A549 (cell line): Measurements from ENCODE around the gene CHIC2. TPM values are rescaled to one million over a fixed set of nuclear protein-coding genes. Genes with fewer than 3 reads are reported as not detected.

Experiments used
- ATAC-seq, 2 experiments: fragments of 200-7000 bp in 1 of 2; fragments of >200 bp in 1 of 2; cut with Nextera tagmentation in 1 of 2; cut with Tn5 transposase in 1 of 2; 3 replicates each; pipeline versions ENCODE4 v1.8.0 to v1.9.1; 2018 to 2020; ENCODE audit warnings: mild to moderate bottlenecking in 1 of 2, moderate library complexity in 1 of 2
- CTCF ChIA-PET: fragments of 300-600 bp; sonication (Branson Sonifier 250); formaldehyde crosslinking; extraction: SDS; loops from one replicate; lab custom pipeline; 2021; ENCODE audit warnings: antibody characterized with exemption, inconsistent platforms; lab: Yijun Ruan, JAX
- POLR2A ChIA-PET: fragments of 350-600 bp; formaldehyde crosslinking; extraction: SDS; loops from one replicate; lab custom pipeline; 2021; ENCODE audit warnings: antibody characterized with exemption, inconsistent platforms; lab: Yijun Ruan, JAX
- DNase-seq, 2 experiments: peaks; one replicate each; pipeline versions ENCODE4 v3.0.0 to v3.0.0-alpha.2; 2011 to 2016; ENCODE audit warnings: low read depth in 1 of 2, low spot score in 1 of 2
- FAIRE-seq: peaks from 2 replicates; lab custom pipeline; 2011; peaks lifted over from hg19 to GRCh38; lab: Jason Lieb, UNC
- H3K27ac ChIP-seq, 2 experiments: fragments of >200 bp; sonication (Bioruptor Twin); formaldehyde crosslinking; 3 replicates each; pipeline ENCODE4 v1.5.1; 2016 to 2017
- H3K4me1 ChIP-seq: fragments of >200 bp; sonication (Bioruptor Twin); formaldehyde crosslinking; 3 replicates; pipeline ENCODE4 v1.6.1; 2016
- H3K4me2 ChIP-seq: fragments of >200 bp; sonication (Bioruptor Twin); formaldehyde crosslinking; 3 replicates; pipeline ENCODE4 v1.6.1; 2016
- H3K4me3 ChIP-seq: fragments of >200 bp; sonication (Bioruptor Twin); formaldehyde crosslinking; 3 replicates; pipeline ENCODE4 v1.5.1; 2016
- H3K9me3 ChIP-seq: fragments of >200 bp; sonication (Bioruptor Twin); formaldehyde crosslinking; 3 replicates; pipeline ENCODE4 v1.6.1; 2016
- BCL3 ChIP-seq: fragments of >200 bp; sonication (Bioruptor Twin); formaldehyde crosslinking; IDR thresholded peaks from 3 replicates; pipeline ENCODE4 v1.6.1; 2016
- EHMT2 ChIP-seq: fragments of 200-600 bp; sonication (generic); IDR thresholded peaks from 2 replicates; pipeline ENCODE4 v1.6.1; 2016; ENCODE audit warnings: antibody characterized with exemption, low read depth, mild to moderate bottlenecking, moderate library complexity
- ELK1 ChIP-seq: fragments of 150-350 bp; IDR thresholded peaks from 2 replicates; pipeline ENCODE4 v1.6.1; 2014; ENCODE audit warnings: low read depth, mild to moderate bottlenecking, low read length
- FOSL2 ChIP-seq, 2 experiments: fragments of 450-650 bp in 1 of 2; fragments of >200 bp in 1 of 2; sonication (Bioruptor Twin) in 1 of 2; formaldehyde crosslinking; IDR thresholded peaks; 2 replicates each; pipeline versions ENCODE4 v1.5.0 to v1.6.1; 2016 to 2020; ENCODE audit warnings: mild to moderate bottlenecking in 1 of 2, moderate library complexity in 1 of 2
- GATA3 ChIP-seq: IDR thresholded peaks from 2 replicates; pipeline ENCODE4 v1.6.1; 2012; ENCODE audit warnings: borderline replicate concordance
- HDAC2 ChIP-seq: fragments of 200-600 bp; sonication (generic); IDR thresholded peaks from 2 replicates; pipeline ENCODE4 v1.6.1; 2016
- HES2 ChIP-seq: fragments of >200 bp; sonication (Bioruptor Twin); formaldehyde crosslinking; IDR thresholded peaks from 2 replicates; pipeline ENCODE4 v1.6.1; 2016
- HOXB13 ChIP-seq: fragments of 250-450 bp; sonication (Bioruptor Pico); IDR thresholded peaks from 2 replicates; pipeline ENCODE4 v1.5.0; 2020; ENCODE audit warnings: low read depth, mild to moderate bottlenecking, moderate library complexity
- HOXB5 ChIP-seq: fragments of 250-450 bp; sonication (Bioruptor Pico); IDR thresholded peaks from 2 replicates; pipeline ENCODE4 v1.5.0; 2020; ENCODE audit warnings: mild to moderate bottlenecking, moderate library complexity
- JUN ChIP-seq, 2 experiments: fragments of >200 bp; sonication (Bioruptor Twin); formaldehyde crosslinking; IDR thresholded peaks; 2 replicates in 1 of 2; 3 replicates in 1 of 2; pipeline ENCODE4 v1.6.1; 2016 to 2017
- JUNB ChIP-seq: fragments of >200 bp; sonication (Bioruptor Twin); formaldehyde crosslinking; IDR thresholded peaks from 2 replicates; pipeline ENCODE4 v1.6.1; 2016
- KDM5A ChIP-seq: fragments of 200-600 bp; sonication (generic); IDR thresholded peaks from 2 replicates; pipeline ENCODE4 v1.6.1; 2016; ENCODE audit warnings: antibody characterized with exemption, mild to moderate bottlenecking
- MAFK ChIP-seq: fragments of 450-650 bp; IDR thresholded peaks from 2 replicates; pipeline ENCODE4 v1.6.1; 2014; ENCODE audit not compliant: partially characterized antibody
- MAX ChIP-seq: IDR thresholded peaks from 2 replicates; pipeline ENCODE4 v1.6.1; 2012
- MAZ ChIP-seq: fragments of 150-350 bp; IDR thresholded peaks from 2 replicates; pipeline ENCODE4 v1.6.1; 2014; ENCODE audit warnings: antibody characterized with exemption, low read depth, low read length, borderline replicate concordance
- NFE2L2 ChIP-seq: fragments of 150-350 bp; conservative IDR thresholded peaks from 2 replicates; pipeline ENCODE4 v1.6.1; 2014; ENCODE audit warnings: low read length
- NPAS2 ChIP-seq: fragments of 250-450 bp; sonication (Bioruptor Pico); IDR thresholded peaks from 2 replicates; pipeline ENCODE4 v1.8.0; 2022; ENCODE audit warnings: mild to moderate bottlenecking, moderate library complexity, borderline replicate concordance
- PBX3 ChIP-seq: IDR thresholded peaks from 2 replicates; pipeline ENCODE4 v1.6.1; 2012
- RCOR1 ChIP-seq: fragments of 150-350 bp; IDR thresholded peaks from 2 replicates; pipeline ENCODE4 v1.6.1; 2014; ENCODE audit warnings: antibody characterized with exemption, low read length, low read depth
- RNF2 ChIP-seq: fragments of 200-600 bp; sonication (generic); IDR thresholded peaks from 2 replicates; pipeline ENCODE4 v1.6.1; 2016; ENCODE audit warnings: low read depth, mild to moderate bottlenecking, antibody characterized with exemption, moderate library complexity, borderline replicate concordance
- SMC3 ChIP-seq: fragments of >200 bp; sonication (Bioruptor Twin); formaldehyde crosslinking; IDR thresholded peaks from 3 replicates; pipeline ENCODE4 v1.6.1; 2018; ENCODE audit warnings: inconsistent platforms
- TP53 ChIP-seq: fragments of 250-450 bp; sonication (Bioruptor Pico); IDR thresholded peaks from 2 replicates; pipeline ENCODE4 v1.5.0; 2021; ENCODE audit warnings: mild to moderate bottlenecking, moderate library complexity
- USF2 ChIP-seq: fragments of 450-650 bp; IDR thresholded peaks from 2 replicates; pipeline ENCODE4 v1.6.1; 2014; ENCODE audit warnings: antibody characterized with exemption
- ZC3H11A ChIP-seq: fragments of 450-650 bp; IDR thresholded peaks from 2 replicates; pipeline ENCODE4 v1.6.1; 2014; ENCODE audit warnings: antibody characterized with exemption, mild to moderate bottlenecking
- ZNF302 ChIP-seq: fragments of 250-450 bp; sonication (Bioruptor Pico); IDR thresholded peaks from 2 replicates; pipeline ENCODE4 v1.9.0; 2021; ENCODE audit warnings: inconsistent platforms, mild to moderate bottlenecking, moderate library complexity
- ZSCAN20 ChIP-seq: fragments of 250-450 bp; sonication (Bioruptor Pico); IDR thresholded peaks from 2 replicates; pipeline ENCODE4 v1.8.0; 2022; ENCODE audit warnings: mild to moderate bottlenecking, moderate library complexity
- WGBS: methylation state at CpG from one replicate; pipeline ENCODE4 v1.1.6; 2017; ENCODE audit errors: missing lambda C conversion rate; 5-methylcytosine and 5-hydroxymethylcytosine counted together
- polyA plus RNA-seq, 4 experiments: library from polyadenylated mRNA; depleted of rRNA in 3 of 4; stranded (reverse); fragments of >200 nt; fragmentation: RNase III in 1 of 4; extraction: RNeasy Plus Mini Kit Qiagen cat#74134 plus additional on column Dnase treatment in 1 of 4; gene quantifications; 2 replicates in 3 of 4; 3 replicates in 1 of 4; pipeline ENCODE4 v1.2.3, GENCODE V29; 2011 to 2017

Gene CHIC2
- polyA plus RNA-seq, 2 of the 4 experiments (the other 2 are of a cell fraction), result 5.9 to 10.1 TPM

- DNase-seq (no peak), ATAC-seq (no peak), FAIRE-seq (no peak)
- peaks cover 7% of the 10 kb centered on the region; the same call in 1 of the 3 replicates for H3K4me1 ChIP-seq
- no peak for TF ChIP-seq EHMT2
- no peak for TF ChIP-seq ZNF302
- TF ChIP-seq HOXB5 (CRISPR knock-in tag), result no peak
- TF ChIP-seq ELK1, result no peak
- no peak for TF ChIP-seq GATA3
- TF ChIP-seq FOSL2 (IDR thresholded peaks at IDR 0.05), result no peak
- TF ChIP-seq FOSL2 (CRISPR knock-in tag; IDR thresholded peaks at IDR 0.05), result no peak
- no peak for TF ChIP-seq USF2
- no peak for TF ChIP-seq JUNB
- no peak for TF ChIP-seq JUN (IDR thresholded peaks at IDR 0.05)
- no peak for TF ChIP-seq RCOR1
- TF ChIP-seq NFE2L2, result no peak
- TF ChIP-seq MAZ, result no peak
- TF ChIP-seq MAFK, result no peak
- TF ChIP-seq HDAC2, result no peak
- no peak for TF ChIP-seq SMC3
- no peak for TF ChIP-seq KDM5A
- TF ChIP-seq PBX3, result no peak
- TF ChIP-seq HES2, result no peak
- TF ChIP-seq ZC3H11A, result no peak
- TF ChIP-seq TP53 (CRISPR knock-in tag), result no peak
- no peak overlapping the region for H3K4me3 ChIP-seq
- H3K9me3 ChIP-seq, result no peaks in the 10 kb centered on the region
- H3K27ac ChIP-seq, result no peak overlapping the region
- H3K4me2 ChIP-seq, result no peak overlapping the region
- CTCF ChIA-PET, result interaction anchor here (0.9 kb wide), 1 partner anchor 12 kb away, joined by 3 read pairs; no protein-coding TSS in a partner anchor
- POLR2A ChIA-PET, result no interaction called here
Observed at GRCh38 chr4:54011201-54011600, 53.2 kb downstream of the CHIC2 start.

- TF ChIP-seq BCL3 (no peak), MAX (no peak), HES2 (no peak), NPAS2 (CRISPR knock-in tag) (no peak), HOXB13 (no peak), RNF2 (no peak), SMC3 (no peak), FOSL2 (IDR thresholded peaks at IDR 0.05) (no peak), FOSL2 (CRISPR knock-in tag; IDR thresholded peaks at IDR 0.05) (no peak), ZSCAN20 (CRISPR knock-in tag) (no peak)
- DNase-seq (no peak), ATAC-seq (no peak), FAIRE-seq (no peak)
- POLR2A ChIA-PET, result no interaction called here
- CTCF ChIA-PET, result interaction anchor here (0.6 to 1.2 kb wide), 3 partner anchors 15 to 77 kb away, joined by 3 read pairs; no protein-coding TSS in a partner anchor
- Histone ChIP-seq H3K4me2 (no peak overlapping the region), H3K4me3 (no peak overlapping the region), H3K4me1 (peaks cover 7% of the 10 kb centered on the region; the same call in 1 of the 3 replicates), H3K9me3 (no peaks in the 10 kb centered on the region), H3K27ac (no peak overlapping the region)
- 74% methylated on average over 2 of the region's 2 CpGs for WGBS
Observed at GRCh38 chr4:54006755-54007154, 57.6 kb downstream of the CHIC2 start.
